Stimulated activated CD4-positive, alpha-beta T cell treated with anti-CD3 and anti-CD28 coated beads, Interleukin-1b, Interleukin-23, amount 100 ng/mL, for 24 hours (primary cell): ENCODE results near the gene RNH1.

ENCODE experiments used
- DNase-seq, 4 experiments: peaks; one replicate each; pipeline ENCODE4 v3.0.0-alpha.2; 2020; ENCODE audit warnings: low read depth in 4 of 4, low spot score in 1 of 4

RNH1 gene

DNA sequence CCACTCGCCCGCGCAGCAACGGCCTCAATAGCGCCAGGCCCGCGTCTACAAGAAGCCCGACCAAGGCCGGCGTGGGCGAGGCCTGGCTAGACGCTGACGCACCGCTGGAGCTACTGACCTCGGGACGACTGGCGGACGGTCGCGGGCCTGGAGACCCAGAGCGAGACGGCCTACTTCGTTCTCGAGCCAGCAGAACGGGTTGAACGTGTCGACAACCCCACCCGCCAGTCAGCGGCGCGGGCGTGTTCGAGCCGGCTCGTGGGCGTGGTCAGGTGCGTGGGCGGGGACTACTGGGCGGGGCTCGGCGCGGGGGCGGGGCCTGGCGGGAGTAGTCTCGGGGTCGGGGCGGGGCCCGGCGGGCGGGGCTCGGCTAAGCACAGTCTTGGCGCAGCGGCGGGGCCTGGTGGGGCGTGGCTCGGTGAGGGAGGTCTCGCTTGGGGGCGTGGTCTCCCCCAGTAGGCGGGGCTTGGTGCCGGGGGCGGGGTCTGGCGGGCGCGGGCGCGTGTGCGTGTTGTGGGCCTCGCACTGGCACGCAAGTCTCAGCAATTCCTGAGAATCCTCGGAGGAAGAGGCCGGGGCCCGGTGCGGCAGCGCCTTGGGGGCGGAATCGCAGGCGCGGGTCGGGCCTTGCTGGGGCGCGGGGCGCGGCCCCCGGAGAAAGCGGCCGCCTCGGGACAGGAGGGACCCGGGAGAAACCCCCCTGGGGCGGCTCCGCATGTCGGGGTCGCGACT is at the start of gene RNH1:
TSS of gene RNH1 (minus strand) at position 248 of the 732 bp plus-strand sequence. CDS start 5,080 bp downstream, outside the sequence.
- peak; percentile 99 to 100 (median 100) for DNase-seq

DNA sequence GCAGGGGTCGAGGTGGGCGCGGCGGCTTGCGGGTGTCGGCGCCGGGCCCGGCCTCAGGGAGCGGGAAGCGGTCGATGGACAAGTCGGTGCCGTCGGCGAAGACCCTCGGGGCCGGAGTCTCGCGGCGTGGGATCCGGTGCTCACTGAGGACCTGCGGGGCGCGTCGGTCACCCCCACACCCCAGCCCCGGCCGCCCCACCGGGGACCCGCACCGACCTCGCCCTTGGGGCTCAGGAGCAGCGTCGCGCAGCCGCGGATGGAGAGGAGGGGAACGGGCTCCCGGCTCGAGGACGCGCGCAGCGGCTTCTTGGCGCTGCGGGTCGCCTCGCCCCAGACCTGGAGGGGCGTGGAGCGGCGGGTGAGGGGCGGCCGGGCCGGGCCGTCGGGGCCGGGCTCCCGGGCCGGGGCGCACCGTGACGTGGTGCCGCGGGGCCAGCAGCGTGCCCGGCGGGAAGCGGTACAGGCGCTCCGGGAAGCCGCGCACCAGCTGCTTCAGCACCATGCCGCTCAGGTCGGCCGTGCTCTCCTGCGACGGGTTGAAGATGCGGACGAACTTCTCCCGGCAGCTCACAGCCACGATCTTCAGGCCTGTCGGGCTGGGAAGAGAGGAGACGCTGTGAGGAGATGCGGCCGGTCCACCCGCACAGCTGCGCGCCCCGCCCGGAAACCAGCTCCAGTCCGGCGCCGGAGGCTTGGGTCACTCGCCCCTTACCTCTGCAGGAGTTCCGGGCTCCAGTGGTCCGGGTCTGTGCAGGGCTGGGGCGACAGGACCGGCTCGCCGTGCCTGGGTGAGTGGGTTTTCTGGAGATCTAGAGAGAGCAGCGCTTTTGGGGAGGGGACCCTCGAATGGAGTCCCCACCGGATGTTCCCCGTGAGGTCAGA is 49.0 kb upstream of the RNH1 start:
- no peak for DNase-seq

DNA sequence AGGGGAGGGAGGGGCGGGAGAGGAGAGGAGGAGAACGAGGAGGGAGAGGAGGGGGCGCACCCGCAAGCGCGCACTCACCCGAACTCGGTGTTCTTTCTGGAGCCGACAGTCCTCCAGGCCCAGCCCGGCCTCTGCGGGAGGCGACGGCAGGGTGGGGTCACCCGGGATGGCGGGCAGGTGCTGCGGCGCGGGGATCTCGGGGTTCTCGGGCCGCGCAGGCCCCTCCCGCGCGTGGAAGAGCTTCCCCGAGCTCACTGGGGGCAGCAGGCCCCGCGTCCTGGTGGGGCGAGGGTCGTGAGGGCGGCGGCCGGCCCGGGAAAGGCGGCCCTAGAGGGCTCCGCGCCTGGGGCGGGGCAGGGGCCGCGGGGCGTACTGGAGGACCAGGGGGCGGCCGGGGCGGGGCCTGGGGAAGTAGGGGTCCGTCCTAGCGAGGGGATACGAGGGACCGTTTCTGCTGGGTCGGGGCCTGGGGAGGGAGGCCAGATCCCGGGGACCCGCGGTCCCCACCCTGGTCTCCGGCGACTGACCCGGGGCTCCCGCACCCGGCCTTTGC is 48.3 kb upstream of the RNH1 start:
- no peak for DNase-seq

DNA sequence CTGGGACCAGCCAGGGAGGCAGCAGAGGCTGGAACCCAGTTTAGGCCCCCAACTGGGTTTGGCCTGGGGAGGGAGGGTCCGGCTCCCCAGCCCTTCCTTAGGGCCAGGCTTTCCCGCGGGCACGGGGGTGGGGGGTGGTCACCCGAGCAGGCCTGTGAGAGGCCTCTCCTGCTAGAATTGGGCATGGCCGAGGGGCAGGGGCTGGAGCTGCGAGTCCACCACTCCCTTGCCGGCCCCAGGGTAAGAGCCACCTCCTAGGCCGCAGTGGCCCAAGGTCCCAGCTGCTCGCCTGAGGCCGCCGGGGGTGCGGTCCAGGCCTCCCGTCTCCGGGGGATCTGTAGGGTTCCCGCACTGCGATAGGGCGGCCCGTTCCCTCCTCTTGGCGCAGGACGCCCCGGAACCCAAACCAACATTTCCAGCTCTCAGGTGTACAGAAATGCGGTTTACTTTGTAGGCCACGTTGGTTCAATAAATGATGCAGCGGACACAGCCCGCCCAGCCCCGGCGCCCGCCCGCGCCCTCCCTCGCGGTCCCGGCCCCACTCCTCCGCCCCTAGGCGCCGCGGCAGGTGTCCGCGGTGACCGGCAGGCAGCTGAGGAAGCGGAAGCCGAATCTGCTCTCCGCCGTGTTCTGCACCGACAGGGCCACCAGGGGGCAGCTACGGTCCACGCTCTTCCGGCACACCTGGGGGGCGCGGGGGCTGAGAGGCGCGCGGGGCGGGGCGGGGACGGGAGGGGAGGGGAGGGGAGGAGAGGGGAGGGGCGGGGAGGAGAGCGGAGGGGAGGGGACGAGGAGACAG is 47.6 kb upstream of the RNH1 start:
- DNase-seq: peak in 3 of 4 experiments; percentile 53 to 64 (median 62)

DNA sequence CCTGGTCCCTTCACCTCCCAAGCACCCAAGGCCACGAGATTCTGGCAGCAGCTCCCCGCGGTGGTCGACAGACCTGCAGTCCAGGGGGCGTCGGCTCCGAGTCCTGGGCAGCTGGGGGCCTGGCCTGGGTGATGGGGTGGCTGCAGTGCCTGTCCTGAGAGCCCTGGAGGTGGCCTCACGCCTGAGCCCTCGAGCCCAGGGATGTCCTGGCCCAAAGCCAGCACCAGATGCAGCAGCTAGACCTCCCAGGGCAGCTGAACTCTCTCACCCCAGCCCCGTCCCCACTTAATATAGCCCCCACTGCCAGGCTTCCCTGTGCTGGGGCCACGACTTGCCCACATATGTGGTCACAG is 46.9 kb upstream of the RNH1 start:
- DNase-seq: no peak

DNA sequence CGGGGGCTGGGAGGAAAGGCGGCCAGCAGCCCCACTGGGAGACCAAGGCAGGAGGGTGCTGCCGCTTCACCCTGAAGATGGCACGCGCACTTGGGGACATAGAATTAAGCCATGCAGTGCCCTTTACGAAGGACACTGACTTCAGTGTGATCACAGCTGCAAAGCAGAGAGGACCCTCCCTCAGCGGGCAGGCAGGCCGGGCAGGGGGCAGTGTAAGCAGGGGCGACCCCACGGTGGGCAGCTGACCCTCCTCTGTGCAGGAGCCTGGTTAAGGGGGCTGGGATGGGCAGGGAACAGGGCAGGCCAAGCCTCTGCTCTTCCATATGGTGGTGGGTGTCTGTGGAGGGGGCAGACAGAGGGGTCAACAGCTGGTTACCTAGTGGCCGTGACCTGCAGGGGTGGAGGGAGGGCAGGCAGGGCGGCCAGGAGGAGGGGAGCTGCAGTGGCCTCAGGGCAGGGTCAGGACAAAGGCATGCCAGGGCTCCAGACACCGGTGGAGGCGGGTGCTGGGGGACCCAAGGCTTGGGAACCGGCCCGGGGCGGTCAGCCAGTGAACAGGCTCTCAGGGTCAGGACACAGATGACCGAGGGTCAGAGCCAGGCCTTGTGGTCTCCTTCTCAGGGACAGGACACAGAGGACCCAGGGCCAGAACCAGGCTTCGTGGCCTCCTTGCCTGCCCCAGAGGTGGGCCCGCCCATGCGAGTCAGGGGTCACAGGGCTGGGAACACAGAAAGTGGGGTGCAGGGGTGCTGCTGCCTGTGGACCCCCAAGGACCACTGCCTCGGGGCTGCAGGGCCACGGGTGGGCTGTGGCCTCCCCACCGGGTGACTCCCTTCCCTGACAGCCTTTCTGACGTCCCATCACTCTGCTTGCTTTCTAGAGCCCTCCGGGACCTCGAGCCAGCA is 46.3 kb upstream of the RNH1 start:
- no peak for DNase-seq

DNA sequence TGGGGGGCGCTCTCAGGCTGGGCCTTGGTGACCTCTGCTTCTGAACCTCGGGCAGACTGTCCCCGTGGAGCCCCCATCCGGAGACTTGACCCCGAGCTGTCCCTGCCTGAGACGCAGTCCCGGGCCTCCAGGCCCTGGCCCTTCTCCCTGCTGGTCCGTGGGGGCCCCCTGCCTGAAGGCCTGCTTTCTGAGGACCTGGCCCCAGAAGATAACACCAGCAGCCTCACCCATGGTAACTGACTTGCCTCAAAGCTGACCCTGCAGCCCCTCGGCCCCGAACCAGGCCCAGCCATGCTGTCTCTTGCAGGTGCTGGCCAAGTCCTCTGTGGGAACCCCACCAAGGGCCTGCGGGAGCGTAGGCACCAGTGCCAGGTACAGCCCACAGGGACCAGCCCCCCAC is 44.6 kb upstream of the RNH1 start:
- no peak for DNase-seq

DNA sequence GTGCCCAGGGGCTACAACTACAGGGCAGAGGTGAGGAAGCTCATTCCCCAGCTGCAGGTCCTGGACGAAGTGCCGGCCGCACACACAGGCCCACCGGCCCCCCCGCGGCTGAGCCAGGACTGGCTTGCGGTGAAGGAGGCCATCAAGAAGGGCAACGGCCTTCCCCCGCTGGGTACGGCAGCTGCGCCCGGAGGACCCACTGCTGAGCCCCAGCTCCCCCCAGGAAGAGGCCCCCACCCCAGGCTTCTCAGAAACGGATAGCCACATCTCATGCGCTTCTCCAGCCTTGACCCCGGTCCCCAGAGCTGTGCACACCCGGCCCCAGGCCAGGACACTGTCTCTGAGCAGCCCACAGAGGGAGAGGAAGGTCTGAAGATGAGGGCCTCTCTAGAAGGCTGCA is 44.1 kb upstream of the RNH1 start:
- no peak for DNase-seq

DNA sequence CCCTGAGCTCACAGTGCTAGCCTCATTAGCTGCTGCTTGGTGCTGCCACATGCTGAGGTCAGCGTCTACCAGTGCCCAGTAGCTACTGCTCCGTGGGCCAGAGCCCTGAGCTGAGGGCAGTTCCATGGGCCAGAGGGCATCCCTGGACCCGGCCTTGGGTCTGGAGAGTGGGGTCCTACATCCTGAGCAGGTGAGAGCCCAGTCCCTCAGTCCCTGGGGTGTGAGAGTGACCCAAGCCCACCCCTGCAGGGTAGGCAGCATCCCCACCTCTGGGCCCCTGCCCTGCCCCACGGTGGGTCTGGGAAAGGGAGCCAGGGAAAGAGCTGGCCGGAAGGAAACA is 43.7 kb upstream of the RNH1 start:
- no peak for DNase-seq

DNA sequence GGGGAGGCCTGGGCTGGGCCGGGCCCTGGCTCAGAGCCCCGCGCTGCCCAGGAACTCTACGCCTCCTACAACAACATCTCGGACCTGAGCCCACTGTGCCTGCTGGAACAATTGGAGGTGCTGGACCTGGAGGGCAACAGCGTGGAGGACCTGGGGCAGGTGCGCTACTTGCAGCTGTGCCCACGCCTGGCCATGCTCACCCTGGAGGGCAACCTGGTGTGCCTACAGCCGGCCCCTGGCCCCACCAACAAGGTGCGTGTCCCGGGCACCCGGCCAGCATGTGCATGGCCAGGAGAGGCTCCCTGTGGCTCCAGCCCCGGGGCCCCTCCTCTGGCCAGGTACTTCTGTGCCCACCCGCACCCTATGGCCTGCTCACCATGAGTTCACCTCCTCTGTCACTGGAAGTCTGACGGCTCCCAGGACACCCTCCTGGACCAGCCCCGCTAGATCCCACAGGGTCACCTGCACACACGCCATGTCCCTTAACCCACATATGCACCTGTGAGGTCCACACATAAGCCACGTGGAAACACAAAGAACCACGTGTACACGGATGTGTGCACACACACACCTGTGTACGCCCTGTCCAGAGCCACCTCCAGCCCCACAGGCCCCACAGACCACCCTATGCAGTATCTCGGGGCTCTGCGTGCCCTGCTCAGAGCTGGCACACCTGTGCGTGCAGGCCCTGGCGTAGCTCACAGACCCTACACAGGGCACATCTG is 43.1 kb upstream of the RNH1 start:
- DNase-seq: no peak

DNA sequence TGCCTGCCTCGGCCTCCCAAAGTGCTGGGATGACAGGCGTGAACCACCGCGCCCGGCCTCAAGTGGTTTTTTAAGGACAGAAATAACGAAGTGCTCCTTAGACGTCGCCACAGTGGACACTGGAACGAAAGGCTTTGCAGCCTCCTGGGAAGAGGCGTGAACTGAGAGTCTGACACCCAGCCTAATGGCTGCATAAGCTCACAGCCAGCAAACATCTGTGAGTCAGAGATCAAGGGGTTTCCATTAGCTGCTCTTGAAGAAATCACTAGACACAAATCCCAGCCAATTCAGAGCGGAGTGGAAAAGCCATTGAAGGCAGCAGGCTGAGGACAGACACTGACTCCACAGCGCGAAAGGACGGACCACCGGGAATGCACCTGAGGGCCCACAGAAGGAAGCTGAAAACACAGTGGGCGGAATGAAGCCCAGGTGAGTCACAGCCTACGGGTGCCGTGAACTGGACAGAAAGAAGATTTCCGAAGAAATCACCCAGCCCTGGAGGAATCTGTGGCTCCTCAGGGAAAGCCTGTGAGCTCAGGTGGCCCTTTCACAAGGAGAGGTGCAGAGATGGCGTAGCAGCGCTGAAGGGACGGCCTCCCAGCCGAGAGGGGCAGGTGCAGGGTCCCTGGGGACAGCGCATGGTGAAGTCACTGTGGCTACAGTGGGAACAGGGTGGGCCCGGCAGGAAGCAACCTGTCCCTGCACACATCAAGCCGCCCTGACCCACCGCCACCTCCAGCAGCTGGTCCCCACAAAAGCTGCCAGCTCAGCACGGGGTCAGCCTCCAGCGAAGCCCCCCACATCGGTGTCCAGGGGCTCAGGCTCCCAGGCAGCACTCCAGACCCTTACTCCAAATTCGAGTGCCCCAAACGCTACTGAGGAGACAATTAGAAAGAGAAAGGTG is 41.9 kb upstream of the RNH1 start:
- no peak for DNase-seq

DNA sequence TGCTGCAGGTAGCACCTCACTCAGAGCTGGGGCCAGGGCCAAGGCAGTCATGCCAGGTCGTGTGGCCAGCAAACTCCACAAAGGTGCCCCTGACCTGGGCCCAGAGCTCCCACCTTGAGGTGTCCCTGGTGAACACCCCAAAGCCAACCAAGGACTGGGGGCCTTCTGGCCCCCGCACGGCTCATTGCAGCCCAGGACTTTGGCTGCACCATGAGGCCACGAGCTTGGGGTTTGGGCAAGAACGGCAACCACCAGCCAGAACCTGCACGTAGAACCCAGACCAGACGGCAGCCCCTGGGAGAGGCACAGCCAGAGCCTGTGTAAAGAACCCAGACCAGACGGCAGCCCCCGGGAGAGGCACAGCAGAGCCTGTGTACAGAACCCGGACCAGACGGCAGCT is 38.1 kb upstream of the RNH1 start:
- DNase-seq: no peak

DNA sequence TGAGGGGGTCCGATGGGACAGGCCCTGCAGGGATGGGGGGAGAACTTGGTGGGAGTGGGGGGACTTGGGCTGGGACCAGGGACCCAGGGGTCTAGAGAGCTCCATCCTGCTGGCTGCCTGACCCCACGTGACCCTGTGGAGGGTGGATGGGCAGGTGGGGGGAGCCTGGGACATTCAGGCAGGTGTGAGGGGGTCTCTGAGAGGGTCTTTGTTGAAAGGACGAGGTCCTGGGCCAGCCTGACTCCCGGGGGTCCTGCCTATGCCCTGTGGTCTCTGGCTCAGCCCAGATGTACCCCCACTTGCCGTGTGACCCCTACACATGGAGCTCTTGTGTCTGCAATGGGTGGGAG is 37.8 kb upstream of the RNH1 start:
- DNase-seq: no peak

DNA sequence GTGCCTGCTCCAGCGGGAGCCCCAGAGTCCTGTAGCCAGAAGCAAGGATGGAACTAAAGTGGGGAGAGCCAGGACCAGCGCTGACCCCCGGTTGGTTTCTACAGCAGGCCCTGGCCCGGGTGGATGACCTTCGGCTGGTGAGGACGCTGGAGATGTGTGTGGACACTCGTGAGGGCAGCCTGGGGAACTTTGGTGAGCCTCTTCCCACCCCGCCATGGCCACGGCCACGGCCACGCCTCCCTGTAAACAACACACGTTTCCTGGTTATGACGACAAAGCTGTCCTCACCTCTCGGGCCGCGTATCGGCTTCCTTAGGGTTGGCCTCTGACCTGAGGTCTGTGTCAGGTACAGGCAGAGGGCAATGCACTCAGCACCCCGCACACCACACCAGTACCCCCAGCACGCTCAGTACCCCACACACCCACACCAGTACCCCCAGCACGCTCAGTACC is 34.4 kb upstream of the RNH1 start:
- no peak for DNase-seq

DNA sequence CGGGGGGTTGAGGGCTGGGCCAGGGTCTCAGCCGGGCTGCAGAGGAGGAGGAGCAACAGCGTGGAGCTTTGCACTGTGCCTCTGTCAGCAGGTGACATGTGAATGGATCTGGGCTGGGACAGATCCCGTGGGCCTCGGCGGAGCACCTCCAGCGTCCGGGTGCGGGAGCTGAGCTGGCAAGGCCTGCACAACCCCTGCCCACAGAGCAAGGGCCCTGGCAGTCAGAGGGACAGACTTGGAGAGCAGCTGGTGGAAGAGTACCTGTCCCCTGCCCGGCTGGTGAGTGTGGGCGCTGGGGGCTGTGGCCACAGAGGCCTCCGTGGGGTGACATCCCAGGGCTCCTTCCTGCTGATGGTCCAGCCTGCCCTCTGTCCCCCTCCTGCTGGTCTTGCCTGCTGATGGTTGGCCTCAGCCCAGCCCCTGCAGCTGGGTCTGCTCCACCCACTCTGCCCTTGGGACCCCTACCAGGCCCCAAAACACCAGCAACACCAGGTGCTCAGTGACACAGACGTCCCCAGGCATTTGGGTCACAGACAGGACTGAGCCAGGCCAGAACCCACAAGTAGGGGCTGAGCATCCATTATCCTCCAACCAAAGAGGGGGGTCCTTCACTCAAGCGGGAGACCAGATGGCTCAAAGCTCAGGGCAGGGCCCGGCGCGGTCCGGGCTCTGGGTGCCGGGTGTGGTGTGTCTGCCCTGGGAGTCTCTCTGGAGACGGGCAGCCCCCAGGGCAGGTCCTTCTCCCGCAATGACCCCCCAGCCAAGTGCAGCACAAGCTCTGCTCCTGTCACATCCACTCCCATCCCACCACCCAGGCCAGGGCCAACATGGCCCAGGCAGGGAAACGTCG is 33.8 kb upstream of the RNH1 start:
- DNase-seq: no peak

DNA sequence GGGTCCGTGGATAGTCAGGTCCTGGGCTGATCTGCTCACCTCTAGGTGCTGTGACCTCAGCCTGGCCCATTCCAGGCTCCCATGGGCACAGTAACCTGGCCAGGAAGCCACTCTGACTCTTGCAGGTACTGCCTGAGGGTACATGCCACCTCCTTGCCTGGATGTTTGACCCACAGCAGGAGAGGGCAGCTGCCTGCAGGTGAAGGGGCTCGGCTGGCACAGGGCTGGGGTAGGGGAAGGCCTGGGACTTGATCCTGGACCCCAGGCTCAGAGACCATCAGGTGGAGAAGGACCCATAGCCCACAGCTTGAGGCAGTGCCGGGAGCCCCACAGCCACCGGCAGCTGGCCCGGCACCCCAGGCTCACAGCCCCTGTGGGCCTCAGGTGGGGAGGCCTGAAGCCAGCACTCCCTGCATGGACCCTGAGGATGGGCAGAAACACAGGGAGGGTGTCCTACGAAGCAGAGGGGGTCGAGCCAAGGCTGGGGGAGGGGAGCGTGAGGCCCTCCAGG is 33.0 kb upstream of the RNH1 start:
- no peak for DNase-seq

DNA sequence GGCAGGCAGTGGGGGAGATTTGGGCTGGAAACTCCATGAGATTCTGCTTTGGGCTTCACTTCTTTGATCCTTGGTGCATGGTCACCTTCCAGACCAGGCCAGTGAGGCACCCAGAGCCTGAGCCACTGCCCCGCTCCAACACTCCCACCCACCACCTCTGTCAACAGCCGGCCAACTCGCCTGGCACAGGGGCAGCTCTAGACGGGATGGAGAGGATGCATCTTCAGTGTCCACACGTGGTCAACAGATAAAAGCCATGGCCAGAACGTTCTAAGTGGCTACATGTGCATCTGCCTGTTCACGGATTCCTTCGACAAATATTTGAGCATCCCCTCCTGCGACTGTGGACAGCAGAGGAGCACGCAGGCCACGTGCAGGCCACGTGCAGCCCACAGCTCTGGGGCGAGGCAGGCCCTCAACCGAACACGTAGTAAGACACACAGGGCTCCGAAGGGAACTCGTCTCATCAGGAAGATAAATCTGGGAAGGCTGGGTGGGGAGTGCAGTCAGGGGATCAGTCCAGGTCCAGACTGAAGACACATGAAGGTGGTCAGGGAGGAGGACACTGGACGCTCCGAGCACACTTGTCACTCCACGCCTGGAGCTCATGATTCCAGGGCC is 31.5 kb upstream of the RNH1 start:
- no peak for DNase-seq
